NCI-H510A treated with DMSO at 0.1 percent for 48 hours (cell line): ENCODE measurements around the gene TEP1.
A peak's percentile ranks its signal among the peaks of the same experiment; 100 is the strongest.
"Not testable (repeated sequence)": the region's sequence is repeated elsewhere in the genome, so short reads cannot be mapped to it uniquely, and the experiment has no call there.

Experiments
- DNase-seq: peaks from one replicate; lab custom pipeline; 2025; lab: John Stamatoyannopoulos, UW

Gene TEP1

GRCh38 chr14:20412876-20413743 lies at the start of gene TEP1:
Gene TEP1, minus strand, starts transcription at chr14:20413501. Its CDS starts 5,062 bp downstream, at chr14:20408439.
- DNase-seq = peak; percentile 84

GRCh38 chr14:20461225-20462141 lies 48.2 kb upstream of the TEP1 start, which contains the start of gene PIP4P1:
Gene PIP4P1, minus strand, starts transcription at chr14:20461434. Its CDS starts 109 bp downstream, at chr14:20461325.
- DNase-seq = peak; percentile 99

GRCh38 chr14:20460458-20461224 lies 47.3 kb upstream of the TEP1 start:
- peak; percentile 39 for DNase-seq

GRCh38 chr14:20458031-20458789 lies 44.9 kb upstream of the TEP1 start:
- no peak for DNase-seq

- no peak for DNase-seq
Measured at GRCh38 chr14:20456971-20457370, 43.7 kb upstream of the TEP1 start.

GRCh38 chr14:20455355-20456300 lies 42.3 kb upstream of the TEP1 start:
- DNase-seq = peak; percentile 92

- peak; percentile 95 for DNase-seq
Measured at GRCh38 chr14:20454516-20455354, 41.4 kb upstream of the TEP1 start, which contains the start of the genes APEX1 and OSGEP. Gene APEX1, plus strand, starts transcription at chr14:20455226. Its CDS starts 420 bp downstream, at chr14:20455646. Gene OSGEP, minus strand, starts transcription at chr14:20454812. Its CDS starts 129 bp downstream, at chr14:20454683.

- not testable (repeated sequence) for DNase-seq
Measured at GRCh38 chr14:20452831-20453230, 39.5 kb upstream of the TEP1 start.

- DNase-seq = no peak
Measured at GRCh38 chr14:20446889-20447288, 33.6 kb upstream of the TEP1 start.

GRCh38 chr14:20443650-20444049 lies 30.3 kb upstream of the TEP1 start:
- not testable (repeated sequence) for DNase-seq

- no peak for DNase-seq
Measured at GRCh38 chr14:20441461-20441860, 28.2 kb upstream of the TEP1 start.

- DNase-seq = no peak
Measured at GRCh38 chr14:20440882-20441281, 27.6 kb upstream of the TEP1 start.

GRCh38 chr14:20440465-20440864 lies 27.2 kb upstream of the TEP1 start:
- no peak for DNase-seq

- no peak for DNase-seq
Measured at GRCh38 chr14:20438664-20439063, 25.4 kb upstream of the TEP1 start.

GRCh38 chr14:20436363-20436755 lies 23.1 kb upstream of the TEP1 start:
- no peak for DNase-seq

GRCh38 chr14:20435582-20436362 lies 22.5 kb upstream of the TEP1 start, which contains the start of gene KLHL33:
Gene KLHL33, minus strand, starts transcription at chr14:20436166. Its CDS starts 355 bp downstream, at chr14:20435811.
- no peak for DNase-seq

GRCh38 chr14:20434701-20435581 lies 21.6 kb upstream of the TEP1 start:
- no peak for DNase-seq
